Neuronal stem cell (in vitro differentiated cells): ENCODE measurements around the gene RAB3C.

Experiments used
- DNase-seq: peaks from one replicate; pipeline ENCODE4 v3.0.0-alpha.2; 2013; ENCODE audit warnings: low spot score
- H2AFZ ChIP-seq: one replicate; pipeline ENCODE4 v1.6.1; 2013; ENCODE audit warnings: mild to moderate bottlenecking, low read length, inconsistent platforms
- H2AK5ac ChIP-seq: 2 replicates; pipeline ENCODE4 v1.6.1; 2013; ENCODE audit warnings: low read depth, mild to moderate bottlenecking, inconsistent platforms, low read length, moderate library complexity, mixed read lengths
- H2BK120ac ChIP-seq: 2 replicates; pipeline ENCODE4 v1.6.1; 2013; ENCODE audit warnings: low read depth, mild to moderate bottlenecking, inconsistent platforms, low read length, moderate library complexity, mixed read lengths
- H2BK12ac ChIP-seq: one replicate; pipeline ENCODE4 v1.6.1; 2013; ENCODE audit warnings: low read length, inconsistent platforms
- H2BK15ac ChIP-seq: 2 replicates; pipeline ENCODE4 v1.6.1; 2013; ENCODE audit warnings: mild to moderate bottlenecking, low read length, inconsistent platforms, mixed read lengths
- H2BK5ac ChIP-seq: one replicate; pipeline ENCODE4 v1.6.1; 2013; ENCODE audit warnings: inconsistent platforms, mild to moderate bottlenecking, low read length, moderate library complexity
- H3K14ac ChIP-seq: one replicate; pipeline ENCODE4 v1.6.1; 2013; ENCODE audit warnings: low read length, inconsistent platforms
- H3K18ac ChIP-seq: 2 replicates; pipeline ENCODE4 v1.6.1; 2013; ENCODE audit warnings: low read length, inconsistent platforms
- H3K23ac ChIP-seq: 2 replicates; pipeline ENCODE4 v1.6.1; 2013; ENCODE audit warnings: low read depth, mild to moderate bottlenecking, mixed read lengths, low read length, inconsistent platforms; ENCODE audit not compliant: poor library complexity
- H3K27ac ChIP-seq: replicated peaks from 3 replicates; pipeline ENCODE4 v1.5.1; 2013; ENCODE audit warnings: low read length, inconsistent platforms
- H3K27me3 ChIP-seq, 3 experiments: 2 replicates each; pipeline ENCODE4 v1.6.1; 2013; ENCODE audit warnings: low read length in 3 of 3, mild to moderate bottlenecking in 2 of 3, inconsistent platforms in 1 of 3, low read depth in 1 of 3, mixed read lengths in 1 of 3, moderate library complexity in 1 of 3; ENCODE audit not compliant: control insufficient read depth in 3 of 3, insufficient read depth in 3 of 3
- H3K36me3 ChIP-seq, 2 donors: replicated peaks in 1 of 2; 2 replicates each; pipeline ENCODE4 v1.6.1; 2013; ENCODE audit warnings: low read length in 2 of 2; ENCODE audit not compliant: control insufficient read depth in 2 of 2, insufficient read depth in 2 of 2
- H3K4ac ChIP-seq: 2 replicates; pipeline ENCODE4 v1.6.1; 2013; ENCODE audit warnings: inconsistent platforms, mild to moderate bottlenecking, low read length, moderate library complexity
- H3K4me1 ChIP-seq, 2 donors: 1 replicate in 1 of 2; 2 replicates in 1 of 2; pipeline ENCODE4 v1.6.1; 2013; ENCODE audit warnings: low read length in 2 of 2, low read depth in 1 of 2; ENCODE audit not compliant: control insufficient read depth in 2 of 2, insufficient read depth in 1 of 2
- H3K4me2 ChIP-seq: one replicate; pipeline ENCODE4 v1.6.1; 2013; ENCODE audit warnings: mild to moderate bottlenecking, low read length, inconsistent platforms; ENCODE audit not compliant: insufficient read depth, poor library complexity, severe bottlenecking
- H3K4me3 ChIP-seq, 2 donors: 2 replicates each; pipeline ENCODE4 v1.5.1; 2013; ENCODE audit warnings: low read length in 2 of 2, mild to moderate bottlenecking in 2 of 2, inconsistent platforms in 1 of 2, moderate library complexity in 1 of 2
- H3K79me1 ChIP-seq: one replicate; pipeline ENCODE4 v1.6.1; 2013; ENCODE audit warnings: low read depth, mild to moderate bottlenecking, inconsistent platforms, low read length, moderate library complexity
- H3K9ac ChIP-seq: one replicate; pipeline ENCODE4 v1.6.1; 2013; ENCODE audit warnings: mild to moderate bottlenecking, low read depth, low read length, inconsistent platforms; ENCODE audit not compliant: poor library complexity
- H3K9me3 ChIP-seq, 2 donors: replicated peaks in 1 of 2; 2 replicates each; pipeline versions ENCODE3 to v1.6.1; 2013; ENCODE audit warnings: low read length in 2 of 2, mild to moderate bottlenecking in 2 of 2, inconsistent platforms in 1 of 2, low read depth in 1 of 2, mixed read lengths in 1 of 2, moderate library complexity in 1 of 2; ENCODE audit not compliant: control insufficient read depth in 2 of 2, insufficient read depth in 1 of 2
- H4K8ac ChIP-seq: one replicate; pipeline ENCODE4 v1.6.1; 2013; ENCODE audit warnings: low read depth, mild to moderate bottlenecking, inconsistent platforms, low read length, moderate library complexity
- H4K91ac ChIP-seq: one replicate; pipeline ENCODE4 v1.6.1; 2013; ENCODE audit warnings: low read length, low read depth, mild to moderate bottlenecking, inconsistent platforms; ENCODE audit not compliant: poor library complexity
- WGBS, 2 donors: extraction: QIAGEN DNeasy Blood & Tissue Kit; methylation state at CpG; one replicate each; pipeline ENCODE4 v1.1.7; 2013; ENCODE audit warnings: missing lambda C conversion rate in 2 of 2, mixed read lengths in 1 of 2; ENCODE audit not compliant: insufficient read length in 2 of 2, insufficient replicate concordance in 1 of 2; ENCODE audit errors: extremely low coverage in 2 of 2; 5-methylcytosine and 5-hydroxymethylcytosine counted together

RAB3C gene

DNA sequence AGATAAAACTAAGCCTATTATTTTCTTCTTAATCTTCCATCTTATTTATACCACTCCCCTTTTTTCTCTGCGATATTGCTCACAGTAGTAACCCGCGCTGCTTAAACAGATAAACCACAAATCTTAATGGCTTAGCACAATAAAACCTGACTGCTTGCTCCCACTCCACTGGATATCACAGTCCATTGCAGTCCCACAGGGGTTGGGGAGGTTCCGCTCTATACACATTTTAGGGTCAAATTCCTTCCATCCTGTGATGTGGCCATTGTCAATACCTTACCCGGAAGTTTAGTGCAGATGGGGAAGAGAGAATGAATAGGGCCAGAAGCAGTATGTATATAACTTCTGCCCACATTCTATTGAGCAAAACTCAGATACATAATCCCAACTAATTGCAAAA is 193.7 kb downstream of the RAB3C start:
- Histone ChIP-seq H3K79me1 (no peaks in the 10 kb centered on the region), H2BK120ac (no peak overlapping the region), H3K9me3 (no peaks in the 10 kb centered on the region), H2BK12ac (no peak overlapping the region), H3K36me3 (no peaks in the 10 kb centered on the region), H2AK5ac (no peak overlapping the region), H3K27ac (no peak overlapping the region), H2AFZ (no peak overlapping the region), H3K4ac (no peak overlapping the region), H2BK5ac (no peak overlapping the region), H3K23ac (no peak overlapping the region), H3K14ac (no peak overlapping the region), H4K8ac (no peak overlapping the region), H3K4me1 (no peaks in the 10 kb centered on the region), H3K18ac (no peak overlapping the region), H4K91ac (no peak overlapping the region), H3K4me3 (no peak overlapping the region), H3K9ac (no peak overlapping the region), H3K4me2 (no peak overlapping the region), H2BK15ac (no peak overlapping the region), H3K27me3 (no peaks in the 10 kb centered on the region)
- WGBS, 2 donors = 100% methylated on average over 1 of the region's 5 CpGs
- DNase-seq = no peak

DNA sequence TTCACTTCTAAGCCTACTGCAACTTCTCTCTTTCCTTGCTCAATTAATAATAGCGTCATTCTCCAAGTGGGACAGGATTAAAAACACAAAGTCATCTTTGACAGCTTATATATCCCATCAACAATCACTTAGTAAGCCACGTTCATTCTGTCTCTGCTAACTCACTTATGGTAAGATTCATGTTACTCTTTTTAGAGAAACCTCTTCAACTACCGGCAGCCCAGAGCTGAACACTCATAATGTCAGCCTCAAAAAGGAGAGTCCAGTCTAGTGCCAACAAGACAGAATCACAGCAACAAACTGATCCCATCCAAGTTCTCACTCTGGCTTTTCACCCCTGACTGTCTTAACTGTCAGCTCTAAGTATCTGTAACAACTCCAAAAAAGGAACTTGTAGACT is 196.0 kb downstream of the RAB3C start:
- WGBS, 2 donors = no CpG with 5 or more reads among the region's 3 CpGs
- H2BK5ac ChIP-seq = no peak overlapping the region
- no peak overlapping the region for H3K23ac ChIP-seq
- H2AFZ ChIP-seq = no peak overlapping the region
- no peak overlapping the region for H3K27ac ChIP-seq
- H4K8ac ChIP-seq = no peak overlapping the region
- no peak overlapping the region for H2BK120ac ChIP-seq
- H3K79me1 ChIP-seq = no peaks in the 10 kb centered on the region
- H3K4me1 ChIP-seq = no peaks in the 10 kb centered on the region
- no peak overlapping the region for H2AK5ac ChIP-seq
- H2BK12ac ChIP-seq = no peak overlapping the region
- H4K91ac ChIP-seq = no peak overlapping the region
- H3K14ac ChIP-seq = no peak overlapping the region
- H3K4me3 ChIP-seq = no peak overlapping the region
- no peak for DNase-seq
- no peaks in the 10 kb centered on the region for H3K9me3 ChIP-seq
- no peaks in the 10 kb centered on the region for H3K36me3 ChIP-seq
- H3K18ac ChIP-seq = no peak overlapping the region
- H3K4ac ChIP-seq = no peak overlapping the region
- H3K9ac ChIP-seq = no peak overlapping the region
- H3K27me3 ChIP-seq = no peaks in the 10 kb centered on the region
- H3K4me2 ChIP-seq = no peak overlapping the region
- H2BK15ac ChIP-seq = no peak overlapping the region

DNA sequence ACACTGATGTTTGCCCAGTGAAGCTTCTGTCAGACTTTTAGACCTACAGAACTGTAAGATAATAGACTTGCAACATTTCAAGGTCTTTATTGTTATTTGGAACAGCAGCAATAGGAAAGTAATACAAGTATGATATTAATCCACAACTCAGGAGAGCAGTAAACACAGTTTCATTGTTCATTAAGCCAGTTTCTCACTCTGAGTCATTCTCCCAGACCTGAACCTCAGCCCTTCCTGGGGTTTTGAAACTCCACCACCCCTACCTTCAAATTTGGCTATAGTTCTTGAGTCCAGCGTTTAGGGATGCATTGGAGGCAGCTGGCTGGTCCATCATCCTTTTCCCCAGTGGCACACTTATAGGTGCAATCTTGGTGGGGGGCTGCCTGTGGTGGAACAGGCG is 203.2 kb downstream of the RAB3C start:
- H3K14ac ChIP-seq = no peak overlapping the region
- no peak overlapping the region for H4K8ac ChIP-seq
- WGBS, 2 donors = no CpG with 5 or more reads among the region's 2 CpGs
- peaks cover 1 to 5% of the 10 kb centered on the region in 2 donors for H3K4me1 ChIP-seq
- H2BK12ac ChIP-seq = no peak overlapping the region
- H2AK5ac ChIP-seq = no peak overlapping the region
- no peak overlapping the region for H2BK120ac ChIP-seq
- no peak overlapping the region for H2BK15ac ChIP-seq
- no peaks in the 10 kb centered on the region for H3K36me3 ChIP-seq
- H3K9me3 ChIP-seq = peaks cover 0 to 3% of the 10 kb centered on the region in 2 donors
- no peak overlapping the region for H3K27ac ChIP-seq
- no peak overlapping the region for H2AFZ ChIP-seq
- no peak overlapping the region for H2BK5ac ChIP-seq
- no peak overlapping the region for H3K4ac ChIP-seq
- H3K4me3 ChIP-seq = no peak overlapping the region
- H3K4me2 ChIP-seq = no peak overlapping the region
- H3K18ac ChIP-seq = no peak overlapping the region
- no peak overlapping the region for H3K23ac ChIP-seq
- H3K79me1 ChIP-seq = no peaks in the 10 kb centered on the region
- no peaks in the 10 kb centered on the region for H3K27me3 ChIP-seq
- H3K9ac ChIP-seq = no peak overlapping the region
- DNase-seq = no peak
- no peak overlapping the region for H4K91ac ChIP-seq

DNA sequence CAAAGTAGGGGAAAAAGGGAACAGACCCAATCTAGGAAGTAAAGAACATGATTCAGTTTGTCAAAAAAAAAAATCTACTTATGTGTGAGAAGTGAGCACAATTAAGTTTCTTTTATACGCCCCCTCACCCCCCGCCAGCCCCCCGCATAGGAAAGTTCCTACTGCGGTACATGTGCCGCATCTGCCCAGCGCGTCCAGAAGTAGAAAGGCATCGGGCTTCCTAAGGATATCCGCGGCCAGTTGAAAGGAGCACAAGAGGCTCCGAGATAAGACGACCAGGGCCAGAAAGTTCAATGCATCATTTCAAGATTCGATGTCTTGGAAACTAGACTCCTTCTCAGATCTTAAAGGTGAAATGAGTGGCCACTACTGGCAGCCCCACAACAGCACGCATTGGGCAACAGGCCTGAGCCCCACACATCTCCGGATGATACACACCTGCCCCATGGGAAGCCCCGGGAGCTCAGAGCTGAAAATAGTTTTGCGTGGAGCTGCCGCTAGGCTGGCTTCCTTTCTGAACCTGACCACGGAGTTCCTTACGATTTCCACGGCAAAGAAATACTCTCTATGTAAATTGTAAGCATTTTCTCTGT is 203.9 kb downstream of the RAB3C start:
- peaks cover 1 to 5% of the 10 kb centered on the region in 2 donors for H3K4me1 ChIP-seq
- no peak overlapping the region for H2BK15ac ChIP-seq
- no peak overlapping the region for H4K91ac ChIP-seq
- no peak for DNase-seq
- peak overlapping the region; percentile 5 for H3K18ac ChIP-seq
- no peak overlapping the region for H3K4me2 ChIP-seq
- peak overlapping the region; percentile 25 for H3K14ac ChIP-seq
- peaks cover 0 to 3% of the 10 kb centered on the region in 2 donors for H3K9me3 ChIP-seq
- no CpG with 5 or more reads among the region's 21 CpGs for WGBS, 2 donors
- H3K27ac ChIP-seq = no peak overlapping the region
- H3K4ac ChIP-seq = no peak overlapping the region
- no peak overlapping the region for H4K8ac ChIP-seq
- no peaks in the 10 kb centered on the region for H3K79me1 ChIP-seq
- no peaks in the 10 kb centered on the region for H3K27me3 ChIP-seq
- H2BK12ac ChIP-seq = no peak overlapping the region
- H2BK5ac ChIP-seq = no peak overlapping the region
- no peak overlapping the region for H2AFZ ChIP-seq
- H3K9ac ChIP-seq = no peak overlapping the region
- H2AK5ac ChIP-seq = no peak overlapping the region
- no peak overlapping the region for H3K4me3 ChIP-seq
- H2BK120ac ChIP-seq = no peak overlapping the region
- no peaks in the 10 kb centered on the region for H3K36me3 ChIP-seq
- peak overlapping the region; percentile 13 for H3K23ac ChIP-seq
